ENCODE results near the gene SLC35C1. TPM values are rescaled to one million over a fixed set of nuclear protein-coding genes. Genes with fewer than 3 reads are reported as not detected.

Gene SLC35C1
- total RNA-seq, 1 experiment from 2014 or later, result 15.6 TPM

DNA sequence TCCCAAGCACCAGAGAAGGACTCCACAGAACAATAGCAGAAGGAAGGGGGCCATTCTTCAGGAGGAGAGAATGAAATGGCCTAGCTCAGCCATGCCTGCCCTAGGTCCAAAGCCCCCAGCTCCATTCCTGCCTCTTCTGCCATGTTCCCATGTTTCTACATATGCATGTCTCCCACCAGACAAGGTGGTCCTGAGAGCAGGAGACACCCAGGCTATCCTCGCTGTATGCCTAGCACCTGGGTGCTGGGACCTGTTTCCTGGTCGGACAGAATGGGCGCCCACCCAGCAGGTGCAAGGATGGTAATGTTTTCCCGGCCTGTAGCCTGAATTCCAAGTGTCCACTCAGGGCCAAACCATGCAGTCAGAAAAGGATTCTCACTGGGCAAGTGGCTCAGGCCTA lies 30.2 kb upstream of the SLC35C1 start:
- TF ChIP-seq EZH2 (IDR thresholded peaks at IDR 0.05; ENCODE audit: low read depth), result no peak
- no peak for TF ChIP-seq CTCF (conservative IDR thresholded peaks at IDR 0.05)
- ChIA-PET POLR2A (ENCODE audit: unreplicated experiment) (no interaction called here), CTCF (no interaction called here)
- no peak for DNase-seq
- Histone ChIP-seq H3K4me1 (replicated peaks; ENCODE audit: insufficient read depth) (no peaks in the 10 kb centered on the region), H3K4me2 (no peak overlapping the region), H3K4me3 (no peak overlapping the region), H2AFZ (no peak overlapping the region), H4K20me1 (ENCODE audit: insufficient read depth) (no peaks in the 10 kb centered on the region; the same call in 1 of the 2 replicates), H3K27ac (no peak overlapping the region), H3K27me3 (ENCODE audit: insufficient read depth, low read depth) (peaks cover 80% of the 10 kb centered on the region), H3K36me3 (ENCODE audit: low read depth) (no peaks in the 10 kb centered on the region), H3F3A (ENCODE audit: insufficient read depth, low read depth) (no peaks in the 10 kb centered on the region), H3K79me2 (ENCODE audit: low read depth) (no peaks in the 10 kb centered on the region), H3K9me2 (ENCODE audit: insufficient read depth) (no peaks in the 10 kb centered on the region), H3K9me3 (ENCODE audit: insufficient read depth, low read depth) (no peaks in the 10 kb centered on the region)
- BruUV-seq (replicated peaks), result no TSS peak
- intact Hi-C loops (cut with micrococcal nuclease; ENCODE audit: unreplicated experiment), result no loop called here

DNA sequence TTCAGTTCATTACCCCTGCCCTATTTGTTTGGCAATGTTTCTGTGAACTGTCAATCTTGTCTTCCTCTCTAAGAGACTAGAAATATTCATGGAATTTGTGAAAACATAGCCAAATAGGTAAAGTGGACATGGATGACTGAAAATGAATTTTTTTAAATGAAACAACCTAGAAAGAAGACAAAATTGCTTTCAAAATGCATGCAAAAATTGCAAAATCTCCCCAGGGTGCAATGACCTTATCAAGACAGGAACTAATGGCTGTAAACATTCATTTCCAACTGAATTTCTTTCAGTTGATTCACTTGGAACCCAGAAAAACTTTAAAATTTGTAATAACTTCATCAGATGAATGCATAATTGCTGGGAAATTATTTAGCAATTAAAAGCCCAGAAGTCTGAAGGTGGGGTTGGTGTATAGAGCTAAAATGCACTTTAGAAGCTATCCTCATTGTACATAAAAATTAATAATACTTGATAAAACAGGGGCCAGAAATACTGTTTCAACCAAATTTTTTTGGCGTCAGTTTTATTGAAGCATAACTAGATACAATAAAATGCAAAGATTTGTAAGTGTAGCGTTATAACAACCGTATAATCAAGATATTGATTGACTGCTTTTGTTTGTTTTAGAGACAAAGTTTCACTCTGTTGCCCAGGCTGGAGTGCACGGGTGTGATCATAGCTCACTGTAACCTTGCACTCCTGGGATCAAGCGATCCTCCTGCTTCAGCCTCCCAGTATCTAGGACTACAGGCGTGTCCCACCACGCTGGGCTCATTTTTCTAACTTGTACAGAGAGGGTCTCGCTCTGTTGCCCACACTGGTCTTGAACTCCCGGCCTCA lies 27.6 kb upstream of the SLC35C1 start:
- no peaks in the 10 kb centered on the region; the same call in 1 of the 2 replicates for H4K20me1 ChIP-seq (ENCODE audit: insufficient read depth)
- no peaks in the 10 kb centered on the region for H3K4me1 ChIP-seq (replicated peaks; ENCODE audit: insufficient read depth)
- POLR2A ChIA-PET (ENCODE audit: unreplicated experiment), result interaction anchor here (0.6 kb wide), 1 partner anchor 133 kb away, joined by 3 read pairs; no protein-coding TSS in a partner anchor
- no peak overlapping the region for H2AFZ ChIP-seq
- CTCF ChIA-PET, result no interaction called here
- no TSS peak for BruUV-seq (replicated peaks)
- no peak overlapping the region for H3K4me2 ChIP-seq
- no peak overlapping the region for H3K27ac ChIP-seq
- H3K4me3 ChIP-seq, result no peak overlapping the region
- TF ChIP-seq EZH2 (IDR thresholded peaks at IDR 0.05; ENCODE audit: low read depth) (no peak), CTCF (conservative IDR thresholded peaks at IDR 0.05) (no peak)
- no peaks in the 10 kb centered on the region for H3K36me3 ChIP-seq (ENCODE audit: low read depth)
- H3K9me2 ChIP-seq (ENCODE audit: insufficient read depth), result no peaks in the 10 kb centered on the region
- no peaks in the 10 kb centered on the region for H3K79me2 ChIP-seq (ENCODE audit: low read depth)
- H3F3A ChIP-seq (ENCODE audit: insufficient read depth, low read depth), result no peaks in the 10 kb centered on the region
- H3K27me3 ChIP-seq (ENCODE audit: insufficient read depth, low read depth), result peaks cover 91% of the 10 kb centered on the region
- no peak for DNase-seq
- intact Hi-C loops (cut with micrococcal nuclease; ENCODE audit: unreplicated experiment), result no loop called here
- H3K9me3 ChIP-seq (ENCODE audit: insufficient read depth, low read depth), result no peaks in the 10 kb centered on the region

GRCh38 chr11:45778341-45778740 lies 26.6 kb upstream of the SLC35C1 start:
- intact Hi-C loops (cut with micrococcal nuclease; ENCODE audit: unreplicated experiment), result no loop called here
- POLR2A ChIA-PET (ENCODE audit: unreplicated experiment), result interaction anchor here (0.6 kb wide), 1 partner anchor 415 kb away, joined by 3 read pairs; no protein-coding TSS in a partner anchor
- no peak for TF ChIP-seq EZH2 (IDR thresholded peaks at IDR 0.05; ENCODE audit: low read depth)
- TF ChIP-seq CTCF (conservative IDR thresholded peaks at IDR 0.05), result no peak
- H3K27ac ChIP-seq, result no peak overlapping the region
- H3K79me2 ChIP-seq (ENCODE audit: low read depth), result no peaks in the 10 kb centered on the region
- H3F3A ChIP-seq (ENCODE audit: insufficient read depth, low read depth), result no peaks in the 10 kb centered on the region
- DNase-seq, result no peak
- H3K4me1 ChIP-seq (replicated peaks; ENCODE audit: insufficient read depth), result no peaks in the 10 kb centered on the region
- peaks cover 92% of the 10 kb centered on the region for H3K27me3 ChIP-seq (ENCODE audit: insufficient read depth, low read depth)
- H3K9me3 ChIP-seq (ENCODE audit: insufficient read depth, low read depth), result no peaks in the 10 kb centered on the region
- no peaks in the 10 kb centered on the region; the same call in 1 of the 2 replicates for H4K20me1 ChIP-seq (ENCODE audit: insufficient read depth)
- CTCF ChIA-PET, result no interaction called here
- H2AFZ ChIP-seq, result no peak overlapping the region
- no peaks in the 10 kb centered on the region for H3K9me2 ChIP-seq (ENCODE audit: insufficient read depth)
- no peak overlapping the region for H3K4me3 ChIP-seq
- no peak overlapping the region for H3K4me2 ChIP-seq
- BruUV-seq (replicated peaks), result no TSS peak
- no peaks in the 10 kb centered on the region for H3K36me3 ChIP-seq (ENCODE audit: low read depth)
